HG03460 (cell line): ENCODE measurements around the gene ZNG1A.
"Not testable (repeated sequence)": the region's sequence is repeated elsewhere in the genome, so short reads cannot be mapped to it uniquely, and the experiment has no call there.

ENCODE experiments used
- ATAC-seq: cut with Tn5 transposase; IDR thresholded peaks from one replicate; pipeline ENCODE4 v1.9.1; 2021; ENCODE audit not compliant: unreplicated experiment

Gene ZNG1A

DNA sequence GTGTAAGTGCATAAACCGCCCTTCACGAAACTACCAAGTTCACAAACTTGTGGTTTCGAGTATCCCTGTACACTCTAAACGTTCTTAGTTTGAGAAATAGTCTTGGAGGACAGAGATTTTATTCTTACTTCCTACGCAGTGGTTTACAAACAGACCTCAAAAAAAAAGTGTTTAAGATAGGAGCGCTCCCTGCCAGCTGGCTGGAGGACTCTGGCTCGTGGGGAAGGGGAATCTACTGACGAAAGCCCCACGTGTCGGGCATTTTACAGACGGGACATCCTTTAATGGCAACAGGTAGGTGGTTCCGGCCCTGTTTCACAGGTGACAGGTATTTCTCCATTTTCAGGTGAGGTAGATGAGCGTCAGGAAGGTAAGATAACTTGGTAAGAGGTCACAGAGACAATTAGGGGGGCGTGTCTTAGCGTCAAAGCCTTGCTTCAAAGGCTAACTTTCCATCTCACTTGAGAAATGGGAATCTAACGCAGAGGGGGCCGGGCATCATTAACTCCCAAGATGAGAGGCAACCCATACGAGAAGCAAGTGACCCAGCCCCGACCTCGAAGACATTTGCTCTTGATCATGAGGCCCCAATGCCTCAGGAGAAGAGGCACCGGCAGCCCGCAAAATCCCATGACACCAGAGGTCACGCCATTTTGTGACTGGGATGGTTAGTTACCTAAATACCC lies 573 bp downstream of the ZNG1A start:
- not testable (repeated sequence) for ATAC-seq

DNA sequence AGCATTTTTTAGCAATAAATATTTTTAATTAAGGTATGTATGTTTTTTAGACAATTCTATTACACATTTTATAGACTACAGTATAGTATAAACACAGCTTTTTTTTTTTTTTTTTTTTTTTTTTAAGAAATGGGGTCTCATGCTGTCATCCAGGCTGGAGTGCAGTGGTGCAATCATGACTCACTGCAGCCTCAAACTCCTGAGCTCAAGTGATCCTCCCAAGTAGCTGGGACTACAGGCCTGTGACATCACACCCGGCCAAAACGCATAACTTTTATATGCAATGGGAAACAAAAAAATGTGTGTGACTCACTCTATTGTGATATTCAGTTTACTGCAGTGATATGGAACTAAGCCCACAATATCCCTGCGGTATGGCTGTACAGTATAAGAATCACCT lies 9.1 kb downstream of the ZNG1A start:
- not testable (repeated sequence) for ATAC-seq

DNA sequence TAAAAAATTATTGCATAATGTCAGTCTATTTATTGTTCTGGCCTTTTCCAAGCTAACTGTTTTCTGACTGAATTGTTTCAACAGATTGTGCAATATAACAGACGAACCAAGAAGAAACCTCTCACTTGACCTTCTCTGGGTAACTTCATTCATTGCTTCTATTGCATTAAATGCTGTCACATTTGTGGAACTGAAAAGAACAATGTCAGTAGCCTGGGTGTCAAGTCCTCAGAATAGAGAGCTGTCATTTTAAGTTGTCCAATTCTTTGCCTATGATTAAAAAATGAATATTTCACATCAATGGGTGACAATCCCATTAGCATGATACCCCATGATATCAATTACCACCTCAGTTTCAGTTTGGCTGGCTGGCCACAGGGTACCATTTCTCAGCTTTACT lies 19.0 kb downstream of the ZNG1A start:
- ATAC-seq, result not testable (repeated sequence)

DNA sequence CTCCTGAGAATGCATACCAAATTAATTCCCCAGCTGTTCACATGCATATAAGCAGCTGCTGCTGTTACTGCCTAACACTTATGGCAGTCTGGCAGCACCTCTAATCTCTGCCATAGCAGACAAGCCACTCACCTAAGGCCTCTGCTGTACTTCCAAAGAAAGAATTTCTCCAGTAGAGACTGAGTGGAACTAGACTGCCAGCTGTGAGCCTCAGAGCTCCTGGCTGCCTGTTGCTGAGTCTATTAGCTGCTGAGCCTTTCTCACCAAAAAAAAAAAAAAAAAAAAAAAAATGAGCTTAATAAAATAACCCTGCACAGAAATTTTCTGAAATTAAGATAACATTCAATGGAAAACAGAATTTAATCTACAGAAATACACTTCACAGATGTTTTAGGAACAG lies 27.7 kb downstream of the ZNG1A start:
- not testable (repeated sequence) for ATAC-seq

DNA sequence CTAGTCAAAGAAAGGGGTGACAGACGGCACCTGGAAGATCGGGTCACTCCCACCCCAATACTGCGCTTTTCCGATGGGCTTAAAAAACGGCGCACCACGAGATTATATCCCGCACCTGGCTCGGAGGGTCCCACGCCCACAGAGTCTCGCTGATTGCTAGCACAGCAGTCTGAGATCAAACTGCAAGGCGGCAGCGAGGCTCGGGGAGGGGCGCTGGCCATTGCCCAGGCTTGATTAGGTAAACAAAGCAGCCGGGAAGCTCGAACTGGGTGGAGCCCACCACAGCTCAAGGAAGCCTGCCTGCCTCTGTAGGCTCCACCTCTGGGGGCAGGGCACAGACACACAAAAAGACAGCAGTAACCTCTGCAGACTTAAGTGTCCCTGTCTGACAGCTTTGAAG lies 39.0 kb downstream of the ZNG1A start:
- ATAC-seq, result not testable (repeated sequence)

DNA sequence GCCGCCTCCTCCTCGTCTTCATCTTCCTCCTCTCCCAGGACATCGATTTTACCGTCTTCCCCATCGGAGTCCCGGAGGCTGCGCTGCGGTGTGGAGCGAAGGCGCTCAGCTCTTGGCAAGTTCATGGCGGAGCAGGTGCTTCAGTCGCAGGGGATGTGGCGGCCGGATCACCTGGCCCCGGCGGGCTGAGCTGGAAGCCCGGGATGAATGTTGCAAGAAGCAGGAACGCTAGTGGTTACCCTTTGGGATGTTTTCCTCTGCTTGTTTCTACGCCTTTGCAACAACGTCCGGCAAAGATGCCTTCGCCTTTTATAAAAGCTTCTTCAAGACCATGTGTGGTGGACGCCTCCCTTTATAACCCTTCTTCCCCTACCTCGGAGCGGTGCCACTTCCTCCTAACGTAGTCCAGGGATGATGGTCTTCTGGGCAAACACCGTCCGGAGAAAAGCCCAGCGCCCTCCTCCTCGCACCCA lies 60.8 kb downstream of the ZNG1A start, which contains the start of gene FOXD4:
Gene FOXD4, minus strand, starts transcription at position 423 of the 473 bp plus-strand sequence. Its CDS starts 298 bp downstream, at position 125.
- not testable (repeated sequence) for ATAC-seq

DNA sequence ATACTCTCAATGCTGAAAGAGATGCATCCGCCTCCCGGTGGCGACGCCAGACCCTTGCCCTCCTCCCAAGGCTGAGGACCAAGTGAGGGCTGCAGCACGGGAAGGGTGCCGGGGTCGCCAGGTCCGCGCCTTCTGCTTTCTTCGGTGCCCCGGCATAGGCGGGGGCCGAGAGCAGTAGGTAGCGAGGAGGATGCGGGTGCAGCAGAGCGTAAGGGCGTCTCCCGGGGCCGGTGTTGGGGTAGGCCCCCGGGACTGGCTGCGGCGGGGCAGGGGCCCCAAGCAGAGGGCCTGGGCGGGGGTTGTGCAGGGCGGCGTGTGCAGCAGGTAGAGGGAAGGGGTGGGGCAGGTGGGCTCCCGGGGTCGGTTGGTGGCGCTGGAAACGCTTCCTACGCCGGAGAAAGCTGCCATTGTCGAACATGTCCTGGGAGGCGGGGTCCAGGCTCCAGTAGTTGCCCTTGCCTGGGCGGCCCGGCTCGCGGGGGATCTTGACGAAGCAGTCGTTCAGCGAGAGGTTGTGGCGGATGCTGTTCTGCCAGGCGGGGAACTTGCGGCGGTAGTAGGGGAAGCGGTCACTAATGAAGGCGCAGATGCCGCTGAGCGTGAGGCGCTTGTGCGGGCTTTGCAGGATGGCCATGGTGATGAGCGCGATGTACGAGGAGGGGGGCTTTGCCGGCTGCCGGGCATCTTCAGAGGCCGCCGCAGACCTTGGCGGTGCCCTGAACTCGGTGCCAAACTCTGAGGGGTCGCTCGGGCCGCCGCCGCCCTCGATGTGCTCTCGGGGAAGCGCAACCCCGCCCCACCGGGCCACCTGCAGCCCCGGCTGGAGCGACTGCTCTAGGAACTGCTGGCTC lies 61.5 kb downstream of the ZNG1A start:
- not testable (repeated sequence) for ATAC-seq

DNA sequence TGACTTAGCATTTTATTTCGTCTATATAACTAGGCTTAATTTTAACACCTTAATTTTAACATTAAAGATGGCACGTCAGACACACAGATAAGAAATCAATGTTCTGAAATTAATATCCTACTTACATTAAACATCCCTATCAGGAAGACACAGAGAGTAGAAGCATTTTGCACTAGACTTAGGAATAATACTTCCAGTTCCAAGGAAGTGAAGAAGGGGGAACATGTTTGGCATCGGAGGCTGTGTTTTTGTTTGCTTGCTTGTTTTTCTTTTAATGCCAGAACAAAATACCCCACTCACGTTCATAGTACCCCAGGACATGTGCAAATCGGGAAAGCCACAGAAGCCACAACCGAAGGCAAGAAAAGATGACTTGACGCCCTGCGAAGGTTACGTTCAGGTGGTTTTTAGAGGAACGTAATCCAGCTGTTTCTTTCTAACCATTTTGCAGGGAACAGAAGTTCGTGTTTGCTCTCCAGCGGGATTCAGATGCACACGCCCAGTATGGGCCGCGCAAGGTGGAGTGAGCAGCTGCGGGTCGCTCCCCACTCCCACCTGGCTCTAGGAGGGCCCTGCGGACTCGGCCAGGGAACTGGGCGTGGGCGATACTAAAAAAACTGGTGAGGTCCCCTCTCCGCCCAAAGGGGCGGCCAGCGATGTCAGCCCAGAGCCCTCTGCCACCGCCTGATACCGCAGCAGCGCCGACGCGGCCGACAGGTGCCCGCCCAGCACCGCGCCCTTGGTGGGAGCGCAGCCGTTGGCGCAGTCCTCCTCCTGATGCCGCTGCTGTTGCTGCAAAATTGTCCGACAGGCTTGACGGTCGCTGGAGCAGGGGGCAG lies 62.4 kb downstream of the ZNG1A start:
- ATAC-seq, result not testable (repeated sequence)

DNA sequence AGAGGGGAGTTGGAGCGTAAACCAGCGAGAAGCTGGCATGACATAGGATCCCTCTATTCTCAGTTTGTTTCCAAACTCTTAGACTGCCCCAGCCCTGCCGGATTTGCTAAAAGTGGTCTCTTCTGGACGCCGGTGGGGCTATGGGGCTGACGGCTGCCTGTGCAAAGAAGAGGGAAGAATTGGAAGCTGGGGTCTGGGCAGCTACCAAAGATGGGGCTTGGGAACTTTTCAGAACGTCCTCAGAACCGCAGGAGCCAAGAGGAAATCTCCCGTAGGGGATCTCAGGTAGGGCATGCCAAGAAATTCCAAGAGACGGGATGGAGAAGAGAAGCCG lies 63.8 kb downstream of the ZNG1A start:
- not testable (repeated sequence) for ATAC-seq

DNA sequence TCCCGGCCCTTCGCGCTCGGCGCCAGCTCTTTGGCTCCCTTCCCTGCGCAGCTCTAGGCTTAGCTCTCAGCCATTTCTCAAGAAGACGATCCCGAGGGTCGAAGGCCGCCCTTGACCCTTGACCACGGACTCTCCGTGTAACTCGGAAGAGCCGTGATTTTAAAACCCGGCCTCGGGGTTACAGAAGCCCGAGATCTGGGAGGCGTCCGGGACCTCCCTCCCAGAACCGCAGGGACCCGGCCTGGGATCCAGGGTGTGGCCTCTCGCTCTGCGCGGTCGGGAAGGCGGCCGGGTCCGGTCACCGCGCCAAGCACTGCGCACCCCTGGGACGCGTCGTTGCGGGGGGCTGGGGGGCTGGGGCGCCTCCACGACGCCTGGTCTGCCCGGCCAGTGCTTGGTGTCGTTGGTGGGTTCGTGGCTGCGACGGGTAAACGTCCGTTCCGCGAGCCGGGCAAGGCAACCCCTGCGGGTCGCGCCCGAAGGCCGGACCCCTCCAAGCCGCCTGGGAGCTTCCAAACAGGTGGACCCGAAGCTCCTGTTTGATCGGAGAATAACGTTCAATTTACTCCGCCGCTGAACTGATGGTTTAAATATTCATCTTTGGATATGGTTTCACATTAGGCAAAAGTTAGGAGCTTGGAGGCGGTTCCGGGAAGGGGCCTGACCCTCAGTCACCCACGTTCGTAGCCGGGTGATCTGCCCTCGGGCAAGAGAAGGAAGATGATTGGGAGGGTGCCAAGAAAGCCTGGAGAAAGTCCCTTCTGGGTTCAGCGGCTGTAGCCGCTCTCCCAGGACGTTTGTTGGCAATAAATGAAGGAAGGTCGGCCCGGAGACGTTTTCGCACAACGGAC lies 64.4 kb downstream of the ZNG1A start:
- ATAC-seq, result peak; percentile 12

DNA sequence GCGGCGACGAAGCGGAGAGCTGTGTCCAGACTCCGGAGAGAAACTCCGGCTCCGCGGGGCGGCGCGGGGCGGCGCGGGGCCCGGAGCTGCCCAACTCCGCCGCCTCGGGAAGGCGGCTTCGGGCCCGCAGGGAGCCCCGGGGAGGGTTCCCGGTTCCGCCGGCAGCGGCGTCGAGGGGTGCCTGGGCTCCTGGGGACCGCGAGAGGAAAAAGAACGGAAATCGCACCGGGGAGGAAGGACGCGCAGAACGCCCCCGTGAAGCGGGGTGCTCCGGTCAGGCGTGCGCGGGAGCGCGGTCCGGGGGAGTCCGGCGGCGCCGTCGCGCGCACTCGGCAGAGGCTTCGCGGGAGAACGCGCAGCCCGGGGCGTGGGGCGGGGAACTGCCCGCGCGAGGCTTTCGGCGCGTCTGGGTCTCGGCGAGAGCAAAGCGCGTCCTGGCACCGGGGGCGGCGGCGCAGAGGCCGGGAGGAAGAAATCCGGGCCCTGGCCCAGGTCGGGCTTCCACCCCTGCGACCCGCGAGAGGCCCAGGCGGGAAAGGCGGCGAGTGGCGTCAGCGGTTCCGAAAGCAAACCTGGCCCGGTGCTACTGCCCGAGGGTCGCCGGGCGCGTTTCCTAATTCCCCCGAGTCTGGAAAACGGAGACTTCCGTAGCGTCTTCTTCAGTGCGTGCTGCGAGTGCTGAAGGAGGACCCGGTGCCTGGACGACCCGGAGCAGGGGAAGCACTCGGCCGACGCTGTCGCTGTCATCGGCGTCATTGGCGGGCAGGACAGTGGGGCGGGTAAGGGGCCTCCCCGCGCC lies 65.2 kb downstream of the ZNG1A start:
- ATAC-seq, result peak; percentile 69

DNA sequence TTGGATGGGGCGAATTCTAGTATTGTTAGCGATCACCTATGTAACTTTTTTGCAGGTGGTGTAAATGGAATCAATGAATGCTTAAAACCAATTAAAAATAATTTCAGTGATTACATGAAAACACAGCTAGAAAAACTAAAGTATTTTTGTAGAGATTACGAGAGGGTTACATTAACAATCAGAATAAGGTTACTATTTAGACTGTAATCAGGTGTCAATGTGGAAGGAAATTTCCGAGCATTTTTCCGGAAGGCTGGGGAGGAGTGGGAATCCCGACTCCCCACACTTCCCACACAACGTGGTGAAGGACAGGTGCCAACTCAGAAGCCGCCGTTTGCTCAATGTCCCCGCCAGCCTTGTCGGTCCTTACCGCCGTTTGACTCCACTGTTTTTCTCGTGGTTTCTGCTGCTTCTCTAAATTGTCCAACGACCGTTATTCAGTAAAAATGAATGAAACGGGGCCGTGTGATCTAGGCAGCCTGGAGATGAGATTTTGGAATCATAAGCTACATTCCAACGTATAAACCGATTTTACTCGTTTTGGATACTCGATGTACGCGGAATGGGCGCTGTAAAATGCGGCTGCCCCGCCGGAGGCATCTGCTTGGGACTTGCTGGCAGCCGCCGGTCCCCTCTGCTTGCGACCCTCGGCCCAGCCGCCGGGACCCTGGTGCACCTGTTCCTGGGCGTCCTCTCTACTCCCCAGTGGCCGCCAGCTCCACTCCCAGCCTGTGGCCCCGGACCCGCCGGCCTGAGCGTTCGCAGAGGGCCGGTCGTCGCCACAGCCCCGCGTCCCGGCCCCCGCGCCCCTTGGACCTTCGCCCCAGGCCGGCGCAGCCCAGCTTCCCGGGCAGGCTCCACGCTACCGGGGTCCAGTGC lies 66.0 kb downstream of the ZNG1A start:
- ATAC-seq, result not testable (repeated sequence)

DNA sequence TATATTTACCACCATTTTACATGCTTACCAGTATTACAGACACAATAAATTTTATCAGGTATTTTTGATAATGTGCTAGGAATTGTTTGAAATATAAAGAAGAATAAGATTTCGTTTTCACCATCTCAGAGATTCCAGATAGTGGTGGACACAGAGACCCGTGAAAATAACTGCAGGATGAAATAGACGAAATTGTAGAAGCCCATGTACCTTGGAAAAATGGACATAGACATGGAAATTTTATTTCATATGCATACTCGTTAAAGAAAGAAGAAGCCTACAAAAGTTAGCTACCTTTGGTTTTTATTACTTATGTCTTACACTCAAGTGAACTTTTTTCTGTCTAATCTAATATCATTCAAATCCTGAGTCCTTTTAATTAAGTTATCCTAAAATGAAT lies 68.2 kb downstream of the ZNG1A start:
- ATAC-seq, result not testable (repeated sequence)

DNA sequence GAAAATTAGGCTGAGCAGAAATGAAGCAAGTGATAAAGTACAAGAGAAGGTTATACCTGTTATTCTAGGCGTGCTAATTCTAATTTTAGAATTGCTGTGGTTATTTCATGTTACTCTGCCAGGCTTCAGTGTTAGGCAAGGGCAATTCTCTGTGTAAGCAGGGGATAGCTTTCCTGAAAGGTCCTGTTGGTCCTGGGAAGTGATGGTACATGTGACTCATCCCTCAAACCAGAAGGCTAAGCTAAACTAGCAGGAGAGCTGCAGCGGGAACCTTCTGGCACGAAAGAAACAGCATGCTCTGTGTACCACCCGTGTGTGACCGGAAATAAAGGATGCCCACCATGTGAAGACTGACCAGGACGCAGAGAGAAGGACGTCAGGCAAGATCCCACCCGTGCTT lies 69.3 kb downstream of the ZNG1A start:
- not testable (repeated sequence) for ATAC-seq

DNA sequence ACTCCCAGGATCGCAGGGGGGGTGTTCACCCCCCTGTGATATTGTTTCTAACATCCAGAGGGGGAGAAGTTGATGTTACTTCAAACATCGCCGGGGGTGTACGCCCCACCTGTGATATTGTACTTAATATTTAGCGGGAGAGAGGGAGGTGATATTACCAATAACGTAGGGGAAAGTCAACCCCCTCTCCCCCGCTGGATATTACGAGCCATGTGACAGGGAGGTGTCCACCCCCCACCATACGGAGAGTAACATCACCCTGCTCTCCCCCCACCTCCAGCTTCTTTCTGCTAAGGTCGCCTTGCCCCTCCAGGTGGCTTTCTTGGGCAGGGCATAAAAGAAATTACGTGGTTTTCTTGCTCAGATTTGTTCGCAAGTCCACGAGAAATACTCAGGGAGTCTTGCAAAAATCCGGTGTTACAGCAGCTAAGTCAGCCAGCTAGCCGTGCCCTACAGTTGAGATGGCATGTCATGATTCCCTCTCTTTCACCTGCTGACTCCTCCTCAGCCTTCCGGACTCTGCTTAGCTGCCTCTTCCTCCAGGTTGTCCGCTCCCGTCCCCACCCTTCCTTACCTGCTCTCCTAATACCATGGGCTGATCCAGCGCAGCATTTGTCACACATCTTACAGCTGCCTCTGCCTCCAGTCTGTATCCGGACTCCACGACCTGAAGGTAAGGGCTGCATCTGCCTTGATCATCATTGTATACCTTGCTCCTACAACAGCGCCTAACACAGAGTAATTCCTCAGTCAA lies 69.9 kb downstream of the ZNG1A start:
- not testable (repeated sequence) for ATAC-seq

DNA sequence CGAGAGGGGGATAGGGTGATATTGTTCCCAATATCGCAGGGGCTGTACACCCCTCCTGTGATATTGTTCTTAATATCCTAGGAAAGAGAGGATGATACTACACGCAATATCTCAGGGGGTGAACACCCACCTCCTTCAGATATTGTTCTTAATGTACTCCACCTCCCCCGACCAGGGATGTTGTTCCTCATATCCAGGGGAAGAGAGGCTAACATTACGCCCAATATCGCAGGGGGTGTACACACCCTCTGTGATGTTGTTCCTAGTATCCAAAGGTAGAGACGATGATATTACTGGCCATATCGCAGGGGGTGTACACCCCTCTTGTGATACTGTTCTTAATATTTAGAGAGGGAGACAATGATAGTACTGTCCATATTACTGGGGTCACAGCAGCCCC lies 72.9 kb downstream of the ZNG1A start:
- ATAC-seq, result not testable (repeated sequence)

DNA sequence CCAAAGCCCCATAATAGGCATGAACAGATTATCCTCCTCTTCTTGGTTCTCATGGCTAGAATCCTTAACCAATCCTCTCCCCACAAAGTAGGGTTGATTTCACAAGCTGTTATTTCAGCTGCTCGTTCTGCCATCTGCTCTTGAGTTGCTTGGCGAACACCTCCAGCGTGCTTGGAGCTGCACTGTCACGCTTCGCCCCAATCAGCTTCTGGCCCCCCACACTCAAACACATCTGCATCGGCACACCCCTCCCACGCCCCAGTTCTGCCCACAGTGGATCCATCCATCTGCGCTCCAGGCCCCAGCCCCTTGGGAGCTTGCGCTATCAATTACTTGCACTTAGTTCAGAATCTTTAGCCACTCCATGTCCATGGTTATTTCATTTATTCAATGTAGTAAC lies 78.4 kb downstream of the ZNG1A start:
- ATAC-seq, result not testable (repeated sequence)

DNA sequence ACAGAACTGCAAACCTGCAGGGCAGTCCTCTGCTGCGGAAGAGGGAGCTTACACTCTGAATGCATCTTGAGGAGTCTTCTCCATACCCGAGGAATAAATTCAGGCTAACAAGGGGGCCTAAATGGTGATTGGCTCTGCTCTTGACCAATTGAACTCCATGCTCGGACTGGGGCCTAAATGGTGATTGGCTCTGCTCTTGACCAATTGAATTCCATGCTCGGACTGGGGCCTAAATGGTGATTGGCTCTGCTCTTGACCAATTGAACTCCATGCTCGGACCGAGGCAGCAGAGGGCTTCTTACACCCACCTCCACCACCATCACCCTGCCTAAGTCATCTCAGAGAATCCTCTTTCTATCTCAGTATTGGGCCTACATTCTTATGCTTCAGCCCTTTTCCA lies 79.0 kb downstream of the ZNG1A start:
- ATAC-seq, result not testable (repeated sequence)
